NCI-H1436 (cell line): ENCODE results near the gene DDX53.

Experiments used
- DNase-seq: peaks from one replicate; lab custom pipeline; 2025; lab: John Stamatoyannopoulos, UW

Gene DDX53

DNA sequence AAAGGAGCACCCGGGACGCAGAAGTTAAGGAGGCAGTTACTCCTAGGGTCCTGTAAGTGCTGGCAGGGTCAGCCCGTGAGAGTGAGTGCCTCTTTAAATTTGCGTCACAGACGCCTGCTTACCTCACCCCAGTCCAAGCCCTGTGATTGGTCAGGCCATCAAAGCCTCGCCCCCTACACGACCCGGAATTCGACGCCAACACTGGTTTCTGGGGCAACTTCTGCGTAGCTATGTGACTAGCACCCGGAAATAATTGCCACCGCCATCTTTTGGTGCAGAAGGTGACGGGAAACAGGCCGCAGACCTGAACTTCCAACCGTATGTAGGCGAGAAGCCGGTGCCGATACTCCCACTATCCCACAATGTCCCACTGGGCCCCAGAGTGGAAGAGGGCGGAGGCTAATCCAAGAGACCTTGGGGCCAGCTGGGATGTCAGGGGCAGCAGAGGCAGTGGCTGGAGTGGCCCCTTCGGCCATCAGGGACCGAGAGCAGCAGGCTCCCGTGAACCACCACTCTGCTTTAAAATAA, at the start of gene DDX53:
DDX53 (plus strand) TSS at position 265 of the 528 bp plus-strand sequence; CDS start at position 363, 98 bp downstream.
- peak; percentile 88 for DNase-seq

DNA sequence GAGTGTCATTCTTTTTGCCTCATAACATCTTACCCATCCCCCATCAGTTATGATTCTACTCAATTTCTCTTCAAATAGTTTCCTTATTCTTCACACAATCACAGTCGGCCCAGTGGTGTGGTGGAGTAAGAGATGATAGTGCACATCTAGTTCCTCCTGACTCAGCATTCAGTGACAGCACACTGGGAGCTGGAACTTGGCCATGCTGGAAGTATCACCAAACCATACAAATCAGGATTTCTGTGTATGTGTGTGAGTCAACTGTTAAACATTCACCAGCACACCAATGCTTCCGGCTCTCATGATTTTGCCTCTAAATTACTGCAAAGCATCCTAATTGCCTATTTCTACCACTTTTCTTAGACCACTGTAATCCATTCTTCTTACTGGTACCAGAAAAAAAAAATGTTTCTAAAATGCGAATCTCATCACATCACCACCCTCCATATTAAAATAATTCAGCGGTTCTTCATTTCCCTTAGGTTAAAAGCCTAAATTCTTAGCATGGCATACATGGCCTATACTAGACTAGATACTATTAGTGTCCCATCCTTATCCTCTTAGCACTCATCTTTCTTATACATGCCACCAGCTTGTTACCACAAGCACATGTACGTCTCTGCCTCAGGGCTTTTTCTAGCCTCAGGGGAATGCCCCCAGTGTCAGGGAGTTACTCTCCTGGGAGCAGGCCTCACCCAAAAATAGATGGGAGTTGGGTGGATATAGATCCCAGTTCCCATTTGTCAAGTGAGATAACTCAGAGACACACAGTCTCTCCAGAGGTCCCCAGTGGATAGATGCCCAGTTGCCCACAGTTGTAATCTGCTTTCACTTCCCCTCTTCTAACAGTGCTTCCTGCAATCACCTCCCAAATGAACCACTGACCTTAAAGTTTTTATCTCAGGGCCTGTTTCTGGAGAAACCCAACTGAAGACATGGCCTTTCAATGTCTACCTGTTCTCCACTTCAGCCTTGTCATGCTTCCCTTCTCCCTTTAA, 49.2 kb upstream of the DDX53 start:
- no peak for DNase-seq

DNA sequence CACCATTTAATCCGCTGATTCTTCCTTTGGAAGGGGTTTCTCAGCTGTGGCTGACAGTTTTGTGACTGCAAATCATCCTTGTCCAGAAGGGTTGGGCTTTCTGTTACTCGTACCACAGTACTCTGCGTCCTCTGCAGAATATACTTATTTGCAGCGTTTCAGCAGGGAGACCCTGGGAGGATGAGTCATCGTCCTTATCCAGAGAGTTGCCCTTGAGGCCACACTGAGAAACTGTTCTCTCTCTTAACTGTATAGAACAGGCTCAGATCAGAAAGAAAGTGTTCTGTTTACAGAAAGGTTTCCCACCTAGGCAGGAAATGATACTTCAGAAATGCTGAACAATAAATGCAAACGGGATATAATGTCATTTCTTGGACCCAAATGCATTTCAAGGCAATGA, 47.8 kb upstream of the DDX53 start:
- DNase-seq, result no peak

DNA sequence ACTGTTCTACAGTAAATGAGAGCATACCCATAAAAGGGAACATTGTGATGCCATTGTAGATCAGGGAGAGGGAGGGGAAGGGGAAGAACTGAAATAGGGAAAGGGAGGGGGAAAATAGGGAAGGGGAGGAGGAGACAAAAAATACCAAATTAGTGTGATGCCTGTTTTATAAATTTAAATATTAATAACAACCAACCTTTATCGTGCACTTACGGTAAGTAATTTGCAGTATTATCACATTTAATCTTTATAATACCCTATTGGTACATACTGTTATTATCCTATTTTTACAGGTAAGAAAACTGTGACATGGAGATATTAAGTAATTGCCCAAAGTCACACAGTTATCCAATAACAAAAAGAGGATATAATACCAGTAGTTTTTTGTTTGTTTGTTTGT, 41.5 kb upstream of the DDX53 start:
- no peak for DNase-seq

DNA sequence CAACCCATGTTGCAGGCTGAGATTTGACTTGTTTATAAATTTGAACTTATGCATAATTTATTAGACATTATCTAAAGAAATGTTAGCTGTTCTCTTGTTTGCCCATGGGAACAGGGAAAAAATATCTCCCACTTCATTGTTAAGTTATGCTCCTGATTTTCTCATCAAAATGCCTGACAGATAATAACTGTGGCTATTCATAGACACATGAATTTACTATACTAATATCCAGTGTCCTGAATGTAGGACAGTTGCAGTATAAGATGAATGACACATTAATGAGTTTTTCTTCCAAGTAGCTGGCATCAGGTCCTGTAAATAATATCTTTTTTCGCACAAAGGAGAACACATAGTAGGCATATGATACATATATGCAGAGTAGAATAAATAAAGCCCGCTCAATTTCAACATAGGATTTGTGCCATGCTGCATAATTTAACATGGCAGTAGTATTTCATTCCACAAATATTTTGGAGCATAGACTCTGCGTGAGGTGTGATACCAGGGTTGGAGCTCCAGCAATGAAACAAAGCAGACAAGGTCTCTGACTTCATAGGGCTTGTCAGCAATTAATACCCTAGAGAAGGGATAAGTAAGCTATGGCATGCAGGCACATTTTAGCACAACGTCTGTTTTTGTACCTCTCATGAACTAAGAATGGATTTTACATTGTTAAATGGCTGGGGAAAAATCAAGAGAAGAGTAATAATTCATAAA, 40.4 kb upstream of the DDX53 start:
- no peak for DNase-seq

DNA sequence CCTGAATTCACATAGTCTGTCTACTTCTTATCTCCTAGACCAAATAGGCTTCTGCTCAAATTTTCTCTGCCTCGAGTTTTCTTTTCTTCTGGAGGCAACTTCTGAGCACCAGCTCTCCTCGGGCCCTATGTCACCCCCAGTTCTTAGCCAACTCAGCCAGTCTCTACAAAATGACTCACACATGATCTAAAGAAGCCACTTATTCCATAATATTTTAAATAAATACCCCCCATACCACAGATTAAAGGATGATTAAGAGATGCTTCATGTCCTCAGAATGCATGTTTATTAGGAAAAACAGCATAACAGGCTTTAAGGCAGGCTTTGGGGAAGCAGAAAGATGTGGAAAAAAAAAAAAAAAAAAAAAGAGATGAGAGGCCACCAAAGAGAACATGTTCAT, 36.6 kb upstream of the DDX53 start:
- no peak for DNase-seq

DNA sequence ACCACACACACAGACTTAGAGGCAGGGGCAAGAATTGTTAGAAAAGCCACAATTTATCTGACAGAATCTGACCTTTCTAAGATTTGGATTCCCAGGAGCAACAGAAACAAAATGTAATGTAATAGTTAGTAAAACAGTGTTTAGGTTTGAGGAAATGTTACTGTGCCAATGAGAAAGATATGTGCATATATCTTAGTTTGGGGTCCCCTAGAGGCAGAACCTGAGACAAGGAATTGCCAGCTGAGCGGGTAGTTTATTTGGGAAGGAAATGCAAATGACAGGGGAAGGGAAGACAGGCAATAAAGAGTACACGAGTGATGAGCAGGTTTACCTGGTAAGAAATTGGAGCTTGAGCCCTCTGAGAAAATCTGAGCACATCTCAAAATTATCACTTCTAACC, 31.3 kb upstream of the DDX53 start:
- DNase-seq, result no peak

DNA sequence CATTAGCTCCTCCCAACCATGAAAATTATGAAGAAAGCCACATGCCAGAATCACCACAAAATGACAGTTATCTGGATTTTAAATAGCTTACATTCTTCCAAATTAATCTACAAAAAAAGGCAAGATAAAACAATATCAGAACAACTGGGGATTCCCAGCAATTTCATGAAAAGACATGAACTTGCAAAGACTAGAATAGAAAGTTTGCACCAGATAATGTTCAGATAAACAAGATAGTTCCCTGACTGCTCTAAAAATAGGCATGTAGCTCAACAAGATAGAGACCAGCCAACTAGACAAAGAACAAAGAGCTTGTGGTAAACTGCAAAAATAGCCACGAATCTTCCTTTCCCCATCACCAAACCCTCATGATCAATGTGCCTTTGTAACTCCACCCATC, 30.3 kb upstream of the DDX53 start:
- DNase-seq, result no peak

DNA sequence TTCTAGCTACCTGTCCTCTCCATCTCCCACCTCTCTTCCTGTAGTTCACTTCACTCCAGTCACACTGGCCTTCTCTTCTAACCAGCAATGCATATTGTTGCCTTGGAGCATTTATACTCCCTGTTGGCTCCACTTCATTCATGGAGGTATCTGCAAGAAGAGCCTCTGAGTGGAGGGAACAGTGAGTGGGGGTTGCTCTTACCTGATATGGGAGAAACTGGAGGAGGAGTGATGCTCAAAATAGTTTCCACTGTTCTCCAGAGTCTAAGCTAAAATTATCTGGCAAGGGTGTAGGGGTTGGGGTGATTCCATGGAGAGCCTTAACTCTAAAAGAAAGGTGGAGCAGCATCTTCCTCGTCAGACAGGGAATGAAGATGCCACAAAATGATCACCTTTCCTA, 28.9 kb upstream of the DDX53 start:
- DNase-seq, result no peak

DNA sequence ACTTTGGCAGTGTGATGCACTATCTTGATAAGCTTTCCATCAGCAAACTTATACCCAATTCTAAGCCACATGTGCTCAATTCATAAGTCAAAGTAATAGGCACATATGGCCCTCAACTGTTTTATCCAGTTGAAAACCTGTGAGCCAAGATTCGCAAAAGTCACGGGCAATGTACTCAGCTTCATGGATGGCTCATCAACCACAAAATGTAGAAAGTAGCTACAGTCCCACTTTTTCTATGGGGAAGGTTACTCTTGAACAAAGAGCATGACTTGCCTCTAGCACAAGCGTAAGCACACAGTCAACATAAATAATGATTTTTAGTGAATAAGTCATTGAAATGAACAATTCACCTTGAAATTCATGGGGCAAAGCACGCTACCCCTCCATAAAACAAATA, 25.1 kb upstream of the DDX53 start:
- DNase-seq, result no peak

DNA sequence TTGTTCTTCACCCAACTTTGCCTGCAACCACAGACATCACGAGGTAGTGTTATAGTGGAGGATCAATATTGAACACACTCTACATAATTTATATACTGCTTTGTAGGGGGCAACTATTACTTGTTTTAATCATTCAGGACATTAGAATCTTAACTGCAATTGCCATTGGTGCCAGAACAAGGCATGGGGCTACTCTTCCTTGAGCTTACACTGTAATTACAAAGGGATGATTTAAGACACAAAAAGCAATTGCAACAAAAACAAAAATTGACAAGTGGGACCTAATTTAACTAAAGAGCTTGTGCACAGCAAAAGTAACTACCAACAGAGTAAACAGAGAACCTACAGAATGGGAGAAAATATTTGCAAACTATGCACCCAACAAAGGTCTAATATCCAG, 24.0 kb upstream of the DDX53 start:
- no peak for DNase-seq

DNA sequence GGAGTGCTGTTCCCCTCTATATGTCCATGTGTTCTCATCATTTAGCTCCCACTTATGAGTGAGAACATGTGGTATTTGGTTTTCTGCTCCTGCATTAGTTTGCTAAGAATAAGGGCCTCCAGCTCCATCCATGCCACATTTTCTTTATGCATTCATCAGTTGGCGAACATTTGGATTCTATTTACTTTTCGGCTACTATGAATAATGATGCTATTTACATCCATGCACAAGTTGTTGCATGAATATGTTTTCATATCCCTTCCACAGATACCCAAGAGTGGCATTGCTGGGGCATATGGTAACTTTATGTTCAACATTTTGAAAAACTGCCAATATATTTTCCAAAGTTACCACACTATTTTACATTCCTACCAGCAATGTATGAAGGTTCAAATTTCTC, 13.8 kb upstream of the DDX53 start:
- DNase-seq, result no peak

DNA sequence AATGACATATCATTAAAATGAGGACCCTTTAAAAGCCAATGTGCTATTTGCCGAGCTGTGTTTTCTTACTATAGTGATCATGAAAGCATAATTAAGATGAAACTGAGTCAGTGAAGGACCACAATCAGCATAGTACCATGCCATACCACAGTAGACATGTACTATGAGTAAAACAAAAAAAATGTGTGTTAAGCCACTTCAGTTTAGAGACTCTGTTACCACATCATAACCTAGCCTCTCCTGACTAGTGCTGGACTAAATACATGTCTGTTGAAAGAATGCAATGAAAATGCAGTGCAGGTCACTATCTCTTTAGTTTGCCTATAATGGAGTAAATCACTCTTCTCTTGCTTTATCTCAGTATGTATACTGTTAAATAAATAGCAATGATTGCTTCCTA, 12.3 kb upstream of the DDX53 start:
- no peak for DNase-seq

DNA sequence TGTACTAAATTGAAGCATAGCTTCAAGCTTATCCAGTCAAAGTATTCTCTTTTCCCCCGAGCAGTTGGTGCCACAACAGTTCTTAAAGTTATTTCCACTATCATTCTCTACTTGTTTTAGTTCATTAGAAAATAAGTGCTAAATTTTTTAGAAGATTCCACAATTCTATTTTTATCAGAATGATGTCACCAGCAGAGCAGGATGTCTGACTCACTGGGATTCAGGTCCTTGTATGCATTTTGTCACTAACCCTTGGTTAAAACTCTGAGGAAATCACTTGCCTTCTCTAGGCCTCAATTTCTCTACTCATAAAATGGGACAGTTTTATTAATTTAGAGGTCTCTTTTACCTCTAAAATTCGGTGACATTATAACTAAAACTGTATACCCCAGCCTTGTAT, 3.4 kb downstream of the DDX53 start:
- DNase-seq, result no peak

DNA sequence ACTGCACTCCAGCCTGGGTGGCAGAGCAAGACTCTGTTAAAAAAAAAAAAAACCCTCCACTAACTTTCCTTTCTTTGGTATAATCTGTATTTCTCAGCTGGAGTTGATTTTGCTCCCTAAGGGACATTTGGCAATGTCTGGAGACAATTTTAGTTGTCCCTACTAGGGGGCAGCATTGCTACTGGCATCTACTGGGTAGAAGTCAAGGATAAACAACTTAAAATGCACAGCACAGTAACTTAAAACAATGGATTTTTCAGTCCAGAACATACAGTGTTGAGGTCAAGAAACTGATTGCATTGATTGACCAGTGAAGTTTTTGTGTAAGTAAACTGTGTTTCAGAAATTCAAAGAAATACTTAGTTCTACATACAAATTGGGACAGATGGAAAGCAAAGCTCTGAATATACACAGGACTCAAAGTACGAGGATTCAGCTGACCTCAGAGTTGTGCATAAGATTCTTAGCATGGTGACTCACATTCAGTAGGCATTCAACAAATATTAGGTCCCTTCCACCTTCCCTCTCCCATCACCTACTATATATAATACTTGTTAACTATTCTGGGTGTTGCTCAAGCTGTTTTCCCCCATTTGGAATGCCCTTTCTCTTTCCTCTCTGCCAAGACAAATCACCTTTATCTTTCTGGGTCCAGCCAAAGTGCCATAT, 8.8 kb downstream of the DDX53 start:
- DNase-seq, result no peak

DNA sequence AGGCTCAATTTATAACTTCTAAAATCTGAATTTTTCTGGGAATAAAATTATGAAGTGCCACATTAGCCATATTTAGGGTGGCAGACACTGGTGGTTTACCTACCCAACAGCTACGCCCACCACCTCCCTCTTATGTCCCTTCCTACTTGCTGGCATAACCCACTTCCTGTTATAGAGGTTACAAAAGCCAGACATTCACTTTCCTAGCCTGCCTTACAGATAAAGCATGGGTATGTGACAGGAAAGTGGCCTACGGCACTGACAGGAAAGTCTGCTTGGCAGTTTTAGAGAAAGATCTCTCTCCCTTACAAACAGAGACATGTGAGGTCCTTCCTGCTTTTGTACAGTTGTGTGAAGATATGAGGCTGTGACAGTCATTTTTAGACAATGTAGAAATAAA, 12.4 kb downstream of the DDX53 start:
- no peak for DNase-seq

DNA sequence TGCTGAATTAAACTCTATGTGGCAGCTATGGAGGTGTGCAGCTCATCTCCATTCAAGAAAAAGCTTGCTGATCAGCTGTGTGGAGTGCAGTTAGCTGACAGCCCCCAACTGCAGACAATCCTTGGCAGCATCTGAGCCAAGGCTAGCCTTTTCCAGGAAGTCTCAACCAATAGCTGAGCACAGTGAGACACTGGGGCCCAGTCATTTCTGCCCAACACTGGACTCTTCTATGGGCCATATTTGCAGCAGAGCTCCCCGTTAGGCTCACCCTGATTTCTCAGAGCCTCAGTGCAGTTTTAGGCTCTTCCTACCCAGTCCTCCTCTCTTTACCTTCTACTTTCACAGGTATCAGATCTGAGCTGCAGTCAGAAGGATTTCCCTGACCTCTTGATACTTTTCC, 12.9 kb downstream of the DDX53 start:
- DNase-seq, result no peak

DNA sequence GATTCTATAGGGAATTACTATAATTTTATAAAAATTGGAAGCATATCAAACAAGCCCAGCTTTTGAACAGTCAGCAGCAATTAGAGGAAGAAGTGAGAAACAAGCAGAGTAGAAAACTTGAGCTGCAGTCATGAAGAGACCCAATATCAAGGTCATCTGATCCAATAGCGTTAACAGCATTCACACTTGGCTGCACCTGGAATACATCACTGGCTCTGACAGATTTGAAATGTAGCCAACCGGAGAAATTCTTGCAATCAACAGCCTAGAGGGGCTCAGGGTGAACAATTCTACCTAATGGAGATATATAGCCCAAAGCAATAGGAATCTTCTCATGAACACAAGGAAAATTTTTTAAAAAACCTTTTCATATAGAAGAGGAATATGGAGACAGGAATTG, 13.6 kb downstream of the DDX53 start:
- no peak for DNase-seq

DNA sequence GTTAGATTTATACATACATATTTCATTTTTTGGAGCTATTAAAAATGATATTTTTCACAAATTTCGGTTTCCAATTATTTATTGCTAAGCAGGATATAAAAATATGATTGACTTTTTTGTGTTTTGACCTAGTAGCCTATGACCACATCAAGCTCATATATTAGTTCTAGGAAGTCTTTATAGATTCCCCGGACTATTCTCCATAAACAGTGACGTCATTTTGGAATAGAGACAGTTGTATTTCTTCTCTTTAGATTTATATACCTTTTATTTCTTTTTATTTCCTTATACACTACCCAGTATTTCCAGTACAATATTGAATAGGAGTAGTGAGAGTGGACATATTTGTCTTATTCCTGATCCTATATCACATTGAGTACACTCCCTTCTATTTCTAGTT, 31.8 kb downstream of the DDX53 start:
- DNase-seq, result no peak

DNA sequence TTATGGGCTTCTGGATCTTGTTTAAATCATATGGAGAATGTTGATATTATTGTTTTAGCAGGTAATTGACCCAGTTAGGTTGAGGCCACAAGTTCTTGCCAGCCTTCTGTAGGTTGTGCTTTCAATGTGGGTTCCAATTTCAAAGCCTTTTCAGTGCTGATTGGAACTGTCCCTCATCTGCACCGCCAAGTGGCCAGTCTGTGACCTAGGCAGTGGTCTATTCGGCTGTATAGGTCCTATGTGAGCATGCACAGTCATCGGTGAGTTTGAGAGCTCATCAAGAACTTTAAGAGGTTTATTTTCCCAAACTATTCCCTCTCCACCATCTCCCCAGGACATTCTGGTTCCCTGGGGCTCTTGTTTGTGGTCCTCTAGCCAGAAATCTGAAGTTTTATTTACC, 35.7 kb downstream of the DDX53 start:
- no peak for DNase-seq

DNA sequence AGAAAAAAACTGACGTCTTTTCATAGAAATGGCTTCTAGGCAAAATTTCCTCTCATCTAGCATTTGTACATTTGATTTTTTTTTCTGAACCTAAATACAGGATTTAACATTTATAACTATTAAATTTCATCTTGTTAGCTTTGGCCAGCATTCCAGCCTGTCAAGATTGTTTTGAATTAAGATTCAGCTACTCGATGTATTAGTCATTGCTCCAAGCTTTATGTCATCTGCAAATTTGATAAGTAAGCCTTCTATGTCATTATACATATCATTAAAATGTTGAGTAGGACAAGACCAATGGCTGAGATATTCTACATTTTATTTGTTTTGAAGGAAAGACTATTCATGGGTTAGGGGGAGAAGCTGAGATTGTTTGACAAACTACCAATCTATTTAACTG, 46.7 kb downstream of the DDX53 start:
- DNase-seq, result no peak

DNA sequence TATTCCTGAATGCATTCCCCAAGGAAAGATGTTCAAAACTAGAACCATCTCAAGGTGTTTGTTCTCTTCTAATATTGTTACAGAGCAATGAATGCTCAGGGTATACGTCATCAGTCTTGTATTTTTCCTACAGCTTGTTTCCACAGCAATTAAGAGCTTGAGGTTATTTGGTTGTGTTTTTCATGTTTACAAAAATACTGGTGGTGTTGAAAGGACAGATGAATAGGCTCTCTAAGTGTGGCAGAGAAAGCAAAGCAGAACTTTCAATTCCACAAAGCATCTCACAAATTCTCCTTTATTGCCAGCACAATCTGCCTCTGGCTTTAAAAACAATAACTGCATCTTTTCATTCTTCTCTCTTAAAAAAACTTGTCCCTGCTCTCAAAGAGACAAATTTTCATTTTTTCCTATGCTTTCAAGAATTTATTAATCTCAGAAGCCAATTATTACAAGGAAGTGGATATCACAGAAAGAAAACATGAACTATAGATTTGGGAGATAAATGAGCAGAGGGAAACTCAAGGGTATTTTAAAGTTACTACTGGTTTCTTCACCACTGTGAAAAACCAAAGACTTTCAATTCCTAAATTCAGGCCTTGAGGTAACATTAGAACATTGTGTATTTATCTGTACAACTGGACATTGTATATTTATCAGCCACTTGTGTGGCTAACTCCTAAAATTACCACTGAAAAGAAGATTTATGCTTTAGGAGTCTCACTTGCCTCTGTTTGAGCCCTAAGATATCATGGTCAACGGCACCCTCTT, 49.2 kb downstream of the DDX53 start:
- DNase-seq, result no peak
